ENCODE data around the gene FAM131C.

The FAM131C gene

GRCh38 chr1:16088996-16089395 lies 15.5 kb upstream of the FAM131C start:
- no peak for TF ChIP-seq CTCF (IDR thresholded peaks at IDR 0.05; ENCODE audit: insufficient read depth, low read length, poor library complexity, severe bottlenecking)
- H3K4me2 ChIP-seq (ENCODE audit: low read depth, low read length, poor library complexity, severe bottlenecking) = no peak overlapping the region
- H3K27ac ChIP-seq (ENCODE audit: low read depth, low read length) = no peak overlapping the region
- no peaks in the 10 kb centered on the region for H3F3A ChIP-seq (ENCODE audit: insufficient read depth)
- no peak overlapping the region for H2AFZ ChIP-seq (ENCODE audit: low read depth, low read length, severe bottlenecking)
- H3K9me3 ChIP-seq (ENCODE audit: insufficient read depth, low read length) = no peaks in the 10 kb centered on the region
- H3K9me2 ChIP-seq (replicated peaks; ENCODE audit: insufficient read depth, low read length) = no peaks in the 10 kb centered on the region
- no peak overlapping the region for H3K9ac ChIP-seq (ENCODE audit: low read length)
- H4K20me1 ChIP-seq (ENCODE audit: low read depth, low read length) = no peaks in the 10 kb centered on the region
- H3K27me3 ChIP-seq (ENCODE audit: low read length) = no peaks in the 10 kb centered on the region
- H3K4me3 ChIP-seq (ENCODE audit: insufficient read depth, low read length, poor library complexity, severe bottlenecking) = no peak overlapping the region
- no peaks in the 10 kb centered on the region for H3K36me3 ChIP-seq (ENCODE audit: low read length)
- no peaks in the 10 kb centered on the region for H3K79me2 ChIP-seq (ENCODE audit: insufficient read depth, low read length)

DNA sequence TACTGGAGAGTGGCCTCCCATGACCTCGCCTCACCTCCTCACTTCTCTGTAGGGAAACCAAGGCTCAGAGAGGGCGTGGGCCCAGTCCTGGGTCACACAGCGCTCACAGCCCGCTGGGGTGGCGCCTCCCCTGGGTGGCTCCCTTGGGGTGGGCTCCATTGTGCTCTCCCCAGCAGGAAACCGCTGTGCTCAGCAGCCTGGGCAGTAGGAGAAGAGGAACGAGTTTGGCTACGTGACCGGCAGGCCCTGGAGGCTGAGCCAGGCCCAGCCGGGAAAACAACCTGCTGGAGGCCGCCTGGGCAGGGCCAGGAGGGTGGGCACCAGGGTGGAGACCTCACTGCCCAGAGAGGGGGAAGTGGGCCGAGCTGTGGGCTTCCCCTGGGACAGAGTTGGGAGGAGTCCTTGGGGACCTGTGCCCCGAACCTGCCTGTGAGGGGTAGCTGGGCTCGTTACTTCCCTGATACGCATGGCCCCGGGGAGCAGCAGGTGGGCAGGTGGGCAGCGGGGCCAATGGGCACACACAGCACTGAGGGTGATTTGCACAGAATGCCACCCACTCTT lies 15.0 kb upstream of the FAM131C start:
- H3K4me3 ChIP-seq (ENCODE audit: insufficient read depth, low read length, poor library complexity, severe bottlenecking) = no peak overlapping the region
- no peak overlapping the region for H3K9ac ChIP-seq (ENCODE audit: low read length)
- no peak overlapping the region for H2AFZ ChIP-seq (ENCODE audit: low read depth, low read length, severe bottlenecking)
- H4K20me1 ChIP-seq (ENCODE audit: low read depth, low read length) = no peaks in the 10 kb centered on the region
- H3K27ac ChIP-seq (ENCODE audit: low read depth, low read length) = no peak overlapping the region
- H3K36me3 ChIP-seq (ENCODE audit: low read length) = no peaks in the 10 kb centered on the region
- H3K79me2 ChIP-seq (ENCODE audit: insufficient read depth, low read length) = no peaks in the 10 kb centered on the region
- no peaks in the 10 kb centered on the region for H3K27me3 ChIP-seq (ENCODE audit: low read length)
- TF ChIP-seq EZH2phosphoT487 (conservative IDR thresholded peaks at IDR 0.05; ENCODE audit: low read length) (no peak), CTCF (IDR thresholded peaks at IDR 0.05; ENCODE audit: insufficient read depth, low read length, poor library complexity, severe bottlenecking) (no peak)
- no peak overlapping the region for H3K4me2 ChIP-seq (ENCODE audit: low read depth, low read length, poor library complexity, severe bottlenecking)
- no peaks in the 10 kb centered on the region for H3K9me2 ChIP-seq (replicated peaks; ENCODE audit: insufficient read depth, low read length)
- H3F3A ChIP-seq (ENCODE audit: insufficient read depth) = no peaks in the 10 kb centered on the region
- H3K9me3 ChIP-seq (ENCODE audit: insufficient read depth, low read length) = no peaks in the 10 kb centered on the region

- Histone ChIP-seq H3K27ac (ENCODE audit: low read depth, low read length) (no peak overlapping the region), H3F3A (ENCODE audit: insufficient read depth) (no peaks in the 10 kb centered on the region), H3K4me3 (ENCODE audit: insufficient read depth, low read length, poor library complexity, severe bottlenecking) (no peak overlapping the region), H2AFZ (ENCODE audit: low read depth, low read length, severe bottlenecking) (no peak overlapping the region), H3K36me3 (ENCODE audit: low read length) (no peaks in the 10 kb centered on the region), H3K27me3 (ENCODE audit: low read length) (no peaks in the 10 kb centered on the region), H3K9me3 (ENCODE audit: insufficient read depth, low read length) (no peaks in the 10 kb centered on the region), H3K4me2 (ENCODE audit: low read depth, low read length, poor library complexity, severe bottlenecking) (no peak overlapping the region), H3K9ac (ENCODE audit: low read length) (no peak overlapping the region), H3K9me2 (replicated peaks; ENCODE audit: insufficient read depth, low read length) (no peaks in the 10 kb centered on the region), H4K20me1 (ENCODE audit: low read depth, low read length) (no peaks in the 10 kb centered on the region), H3K79me2 (ENCODE audit: insufficient read depth, low read length) (no peaks in the 10 kb centered on the region)
- TF ChIP-seq CTCF (IDR thresholded peaks at IDR 0.05; ENCODE audit: insufficient read depth, low read length, poor library complexity, severe bottlenecking) (no peak), EZH2phosphoT487 (conservative IDR thresholded peaks at IDR 0.05; ENCODE audit: low read length) (no peak)
Observed at GRCh38 chr1:16087733-16088132, 14.3 kb upstream of the FAM131C start.
